ENCODE measurements around the gene ERC2.

- no peak for TF ChIP-seq CSDC2 (CRISPR knock-in tag; IDR thresholded peaks at IDR 0.05)
- TF ChIP-seq, protein P1, sequence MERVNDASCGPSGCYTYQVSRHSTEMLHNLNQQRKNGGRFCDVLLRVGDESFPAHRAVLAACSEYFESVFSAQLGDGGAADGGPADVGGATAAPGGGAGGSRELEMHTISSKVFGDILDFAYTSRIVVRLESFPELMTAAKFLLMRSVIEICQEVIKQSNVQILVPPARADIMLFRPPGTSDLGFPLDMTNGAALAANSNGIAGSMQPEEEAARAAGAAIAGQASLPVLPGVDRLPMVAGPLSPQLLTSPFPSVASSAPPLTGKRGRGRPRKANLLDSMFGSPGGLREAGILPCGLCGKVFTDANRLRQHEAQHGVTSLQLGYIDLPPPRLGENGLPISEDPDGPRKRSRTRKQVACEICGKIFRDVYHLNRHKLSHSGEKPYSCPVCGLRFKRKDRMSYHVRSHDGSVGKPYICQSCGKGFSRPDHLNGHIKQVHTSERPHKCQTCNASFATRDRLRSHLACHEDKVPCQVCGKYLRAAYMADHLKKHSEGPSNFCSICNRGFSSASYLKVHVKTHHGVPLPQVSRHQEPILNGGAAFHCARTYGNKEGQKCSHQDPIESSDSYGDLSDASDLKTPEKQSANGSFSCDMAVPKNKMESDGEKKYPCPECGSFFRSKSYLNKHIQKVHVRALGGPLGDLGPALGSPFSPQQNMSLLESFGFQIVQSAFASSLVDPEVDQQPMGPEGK (CRISPR knock-in tag; IDR thresholded peaks at IDR 0.05; ENCODE audit: borderline replicate concordance), result no peak
- TF ChIP-seq TCF4 (CRISPR knock-in tag; IDR thresholded peaks at IDR 0.05; ENCODE audit: borderline replicate concordance), result no peak
- TF ChIP-seq POU6F1 (CRISPR knock-in tag; IDR thresholded peaks at IDR 0.05; ENCODE audit: borderline replicate concordance, low read depth), result no peak
- no peak for TF ChIP-seq CSRNP3 (CRISPR knock-in tag; IDR thresholded peaks at IDR 0.05)
- TF ChIP-seq ZNF8 (CRISPR knock-in tag; IDR thresholded peaks at IDR 0.05), result no peak
- no peak for TF ChIP-seq RARB (CRISPR knock-in tag; IDR thresholded peaks at IDR 0.05)
- no peak for TF ChIP-seq ZNF565 (CRISPR knock-in tag; conservative IDR thresholded peaks at IDR 0.05; ENCODE audit: low read depth)
- no peak for TF ChIP-seq CREB5 (CRISPR knock-in tag; IDR thresholded peaks at IDR 0.05; ENCODE audit: low read depth)
- TF ChIP-seq TSHZ2 (CRISPR knock-in tag; IDR thresholded peaks at IDR 0.05), result no peak
- TF ChIP-seq SNAI2 (CRISPR knock-in tag; IDR thresholded peaks at IDR 0.05), result no peak
- TF ChIP-seq GLIS3 (CRISPR knock-in tag; IDR thresholded peaks at IDR 0.05), result no peak
Observed at GRCh38 chr3:56484122-56484521, 15.9 kb upstream of the ERC2 start.

Measured in SK-N-SH treated with all-trans-retinoic acid at 6 μM for 48 hours (cell line).